NT2/D1 (cell line): ENCODE data around the gene CPSF4.

Source experiments
- DNase-seq: peaks from one replicate; pipeline ENCODE4 v3.0.0-alpha.2; 2011; ENCODE audit warnings: low read depth, low spot score
- H3K27me3 ChIP-seq: 2 replicates; pipeline ENCODE4 v1.6.0; 2011; ENCODE audit warnings: mild to moderate bottlenecking; ENCODE audit not compliant: insufficient read length, insufficient read depth
- H3K36me3 ChIP-seq: 2 replicates; pipeline ENCODE4 v1.6.1; 2011; ENCODE audit warnings: mild to moderate bottlenecking, low read length, mixed read lengths; ENCODE audit not compliant: insufficient read depth, insufficient read length
- H3K4me1 ChIP-seq: 2 replicates; pipeline ENCODE4 v1.5.1; 2011; ENCODE audit not compliant: insufficient read depth, insufficient read length
- H3K4me3 ChIP-seq: 2 replicates; pipeline ENCODE4 v1.5.1; 2011; ENCODE audit warnings: low read depth; ENCODE audit not compliant: insufficient read length
- H3K9ac ChIP-seq: 2 replicates; pipeline ENCODE4 v1.6.0; 2011; ENCODE audit warnings: low read depth; ENCODE audit not compliant: insufficient read length
- H3K9me3 ChIP-seq: 2 replicates; pipeline ENCODE4 v1.5.1; 2011; ENCODE audit warnings: mild to moderate bottlenecking, low read length; ENCODE audit not compliant: insufficient read depth
- SUZ12 ChIP-seq: IDR thresholded peaks from 2 replicates; pipeline ENCODE4 v1.6.1; 2011; ENCODE audit not compliant: insufficient read length, insufficient read depth; ENCODE audit errors: extremely low read depth
- YY1 ChIP-seq: IDR thresholded peaks from 2 replicates; pipeline ENCODE4 v1.6.1; 2011; ENCODE audit not compliant: insufficient read length, insufficient read depth
- ZNF274 ChIP-seq: IDR thresholded peaks from 2 replicates; pipeline ENCODE4 v1.6.1; 2011; ENCODE audit warnings: mild to moderate bottlenecking, low read depth, low read length

Gene CPSF4

GRCh38 chr7:99476107-99476506 lies 37.4 kb downstream of the CPSF4 start:
- Histone ChIP-seq H3K4me1 (peaks cover 7% of the 10 kb centered on the region), H3K9me3 (no peaks in the 10 kb centered on the region), H3K9ac (no peak overlapping the region), H3K4me3 (no peak overlapping the region), H3K36me3 (peaks cover 45% of the 10 kb centered on the region), H3K27me3 (no peaks in the 10 kb centered on the region)
- TF ChIP-seq YY1: no peak
- TF ChIP-seq ZNF274: no peak
- no peak for TF ChIP-seq SUZ12
- DNase-seq: no peak

GRCh38 chr7:99478464-99479440 lies 40.0 kb downstream of the CPSF4 start:
- peaks cover 61% of the 10 kb centered on the region for H3K36me3 ChIP-seq
- DNase-seq: no peak
- H3K4me1 ChIP-seq: peaks cover 7% of the 10 kb centered on the region
- no peak overlapping the region for H3K9ac ChIP-seq
- no peak overlapping the region for H3K4me3 ChIP-seq
- no peaks in the 10 kb centered on the region for H3K27me3 ChIP-seq
- H3K9me3 ChIP-seq: no peaks in the 10 kb centered on the region
- no peak for TF ChIP-seq YY1
- TF ChIP-seq ZNF274: no peak
- TF ChIP-seq SUZ12: no peak

GRCh38 chr7:99485094-99485493 lies 46.4 kb downstream of the CPSF4 start:
- Histone ChIP-seq H3K4me3 (no peak overlapping the region), H3K9ac (no peak overlapping the region), H3K36me3 (peaks cover 37% of the 10 kb centered on the region), H3K27me3 (no peaks in the 10 kb centered on the region), H3K4me1 (no peaks in the 10 kb centered on the region), H3K9me3 (no peaks in the 10 kb centered on the region)
- TF ChIP-seq ZNF274 (no peak), SUZ12 (no peak), YY1 (no peak)
- no peak for DNase-seq

GRCh38 chr7:99489235-99489634 lies 50.5 kb downstream of the CPSF4 start:
- no peak for DNase-seq
- no peak for TF ChIP-seq SUZ12
- no peak for TF ChIP-seq ZNF274
- no peak for TF ChIP-seq YY1
- H3K9me3 ChIP-seq: peaks cover 16% of the 10 kb centered on the region

GRCh38 chr7:99490878-99491277 lies 52.1 kb downstream of the CPSF4 start:
- TF ChIP-seq YY1: no peak
- TF ChIP-seq ZNF274: no peak
- TF ChIP-seq SUZ12: no peak
- H3K9ac ChIP-seq: no peak overlapping the region
- H3K9me3 ChIP-seq: peaks cover 29% of the 10 kb centered on the region
- no peak overlapping the region for H3K4me3 ChIP-seq
- H3K4me1 ChIP-seq: no peaks in the 10 kb centered on the region
- peaks cover 33% of the 10 kb centered on the region for H3K36me3 ChIP-seq
- no peak for DNase-seq
- no peaks in the 10 kb centered on the region for H3K27me3 ChIP-seq

More at GRCh38 chr7:99489235-99489634, 50.5 kb downstream of the CPSF4 start:
- Histone ChIP-seq H3K27me3 (no peaks in the 10 kb centered on the region), H3K36me3 (peaks cover 33% of the 10 kb centered on the region), H3K4me1 (no peaks in the 10 kb centered on the region), H3K4me3 (no peak overlapping the region), H3K9ac (no peak overlapping the region)

- no peak for DNase-seq
- peaks cover 3% of the 10 kb centered on the region for H3K4me1 ChIP-seq
- H3K36me3 ChIP-seq: peaks cover 54% of the 10 kb centered on the region
- TF ChIP-seq ZNF274 (no peak), YY1 (no peak), SUZ12 (no peak)
- H3K9me3 ChIP-seq: peaks cover 29% of the 10 kb centered on the region
- H3K9ac ChIP-seq: no peak overlapping the region
- no peak overlapping the region for H3K4me3 ChIP-seq
- no peaks in the 10 kb centered on the region for H3K27me3 ChIP-seq
Observed at GRCh38 chr7:99493823-99494222, 55.1 kb downstream of the CPSF4 start.

- peaks cover 3% of the 10 kb centered on the region for H3K4me1 ChIP-seq
- peaks cover 26% of the 10 kb centered on the region for H3K9me3 ChIP-seq
- H3K4me3 ChIP-seq: peak overlapping the region; percentile 1
- TF ChIP-seq ZNF274 (no peak), YY1 (no peak), SUZ12 (no peak)
- no peaks in the 10 kb centered on the region for H3K27me3 ChIP-seq
- DNase-seq: no peak
- no peak overlapping the region for H3K9ac ChIP-seq
- peaks cover 44% of the 10 kb centered on the region for H3K36me3 ChIP-seq
Observed at GRCh38 chr7:99497766-99498545, 59.2 kb downstream of the CPSF4 start.
